DMS 273 (cell line): ENCODE results near the gene FCER1A.
"Not testable (repeated sequence)": the region's sequence is repeated elsewhere in the genome, so short reads cannot be mapped to it uniquely, and the experiment has no call there.

Experiments used
- DNase-seq: peaks from one replicate; lab custom pipeline; 2025; ENCODE audit not compliant: unreplicated experiment; lab: John Stamatoyannopoulos, UW

FCER1A gene

DNA sequence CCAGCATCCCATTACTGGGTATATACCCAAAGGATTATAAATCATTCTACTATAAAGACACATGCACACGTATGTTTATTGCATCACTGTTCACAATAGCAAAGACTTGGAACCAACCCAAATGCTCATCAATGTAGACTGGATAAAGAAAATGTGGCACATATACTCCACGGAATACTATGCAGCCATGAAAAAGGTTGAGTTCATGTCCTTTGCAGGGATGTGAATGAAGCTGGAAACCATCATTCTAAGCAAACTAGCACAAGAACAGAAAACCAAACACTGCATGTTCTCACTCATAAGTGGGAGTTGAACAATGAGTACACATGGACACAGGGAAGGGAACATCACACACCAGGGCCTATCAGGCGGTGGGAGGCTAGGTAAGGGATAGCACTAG lies 47.2 kb downstream of the FCER1A start:
- DNase-seq = not testable (repeated sequence)

DNA sequence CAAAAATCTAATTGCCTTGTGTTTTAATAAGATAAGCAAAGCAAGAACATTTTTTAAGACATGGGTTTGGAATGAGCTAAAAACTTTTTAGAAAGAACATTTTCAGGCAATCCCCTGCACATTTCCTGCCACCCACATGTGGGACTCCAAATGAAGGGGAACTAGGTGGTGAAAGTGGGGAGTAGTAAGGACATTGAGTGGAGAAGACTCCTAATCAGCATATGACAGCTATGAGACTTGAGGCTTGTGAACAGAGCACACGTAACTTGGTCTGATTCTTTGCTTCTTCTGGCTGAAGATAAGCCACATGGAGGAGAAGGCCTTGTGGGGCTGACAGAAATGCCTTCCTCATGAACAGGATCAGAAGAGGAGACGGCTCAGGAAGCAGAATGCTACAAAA lies 50.3 kb downstream of the FCER1A start:
- DNase-seq = no peak
